ENCODE measurements around the gene B3GLCT. TPM values are rescaled to one million over a fixed set of nuclear protein-coding genes. Genes with fewer than 3 reads are reported as not detected.

Gene B3GLCT
- total and polyA plus RNA-seq, 2 of the 13 experiments (the other 11 are each of a cell fraction or from before 2014, with no cell fraction given) = 2.0 to 7.1 TPM

DNA sequence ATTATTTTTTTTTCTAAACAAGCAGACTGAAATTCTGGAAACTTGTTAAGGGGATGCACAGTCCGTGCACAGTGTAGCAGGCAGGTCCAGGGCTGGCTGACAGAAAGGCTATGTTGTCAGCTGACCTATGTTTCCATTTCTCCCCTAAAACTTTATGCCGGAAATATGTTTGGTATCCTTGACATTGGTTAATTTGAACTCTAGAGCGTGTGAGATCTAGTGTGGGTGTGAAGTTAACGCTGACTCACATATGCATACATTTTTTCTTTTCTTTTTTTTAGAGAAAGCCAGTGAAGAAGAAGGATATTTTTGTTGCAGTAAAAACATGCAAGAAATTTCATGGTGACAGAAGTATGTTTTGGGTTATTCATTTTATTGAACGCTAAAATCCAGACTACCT lies 76.6 kb downstream of the B3GLCT start:
- CTCF ChIA-PET (ENCODE audit: low intra/inter-chr PET ratio, low total read pairs) = no interaction called here
- Histone ChIP-seq H3K9me3 (ENCODE audit: low read length) (no peaks in the 10 kb centered on the region), H3K9ac (ENCODE audit: insufficient read depth, low read depth, low read length) (no peak overlapping the region), H3K4me3 (replicated peaks in 1 of 3; ENCODE audit: insufficient read depth in 1 of 3, low read depth in 2 of 3, low read length in 3 of 3) (no peak overlapping the region), H3K27me3 (ENCODE audit: control insufficient read depth in 1 of 2, insufficient read depth in 2 of 2, low read length in 2 of 2) (no peaks in the 10 kb centered on the region), H2AFZ (ENCODE audit: low read length) (no peak overlapping the region), H3K36me3 (replicated peaks in 1 of 2; ENCODE audit: control insufficient read depth in 1 of 2, insufficient read depth in 2 of 2, low read length in 2 of 2) (0 out of 5 replicates have a peak, but pooled peaks cover 0 to 4% of the 10 kb centered on the region in 2 experiments), H3K79me2 (ENCODE audit: insufficient read depth, low read length) (no peaks in the 10 kb centered on the region), H3K4me1 (ENCODE audit: insufficient read depth, low read length) (no peaks in the 10 kb centered on the region), H4K20me1 (ENCODE audit: insufficient read depth, low read length) (no peaks in the 10 kb centered on the region), H3K27ac (ENCODE audit: extremely low read length, insufficient read depth, low read length) (no peak overlapping the region), H3K4me2 (ENCODE audit: low read depth, low read length) (no peak overlapping the region)
- 96% methylated on average over 5 of the region's 5 CpGs for WGBS (ENCODE audit: low lambda C conversion rate)
- TF ChIP-seq ZNF33B (CRISPR knock-in tag; IDR thresholded peaks at IDR 0.05) (no peak), ZNF333 (CRISPR knock-in tag; IDR thresholded peaks at IDR 0.05; ENCODE audit: borderline replicate concordance) (no peak), EP300 (IDR thresholded peaks at IDR 0.05; ENCODE audit: low read depth in 2 of 2, low read length in 2 of 2) (no peak), EP300 (CRISPR knock-in tag; IDR thresholded peaks at IDR 0.05; ENCODE audit: borderline replicate concordance) (no peak), ZNF407 (CRISPR knock-in tag; IDR thresholded peaks at IDR 0.05; ENCODE audit: not compliant biosample characterization) (no peak), DNMT3B (CRISPR knock-in tag; conservative IDR thresholded peaks at IDR 0.05) (no peak), ZBTB34 (CRISPR knock-in tag; IDR thresholded peaks at IDR 0.05) (no peak), GATA4 (IDR thresholded peaks at IDR 0.05; ENCODE audit: borderline replicate concordance, low read depth) (no peak), FOXM1 (CRISPR knock-in tag; IDR thresholded peaks at IDR 0.05) (no peak), ZNF292 (CRISPR knock-in tag; IDR thresholded peaks at IDR 0.05; ENCODE audit: borderline replicate concordance, low read depth) (no peak), ZNF329 (CRISPR knock-in tag; IDR thresholded peaks at IDR 0.05; ENCODE audit: low read depth) (no peak)
- TF ChIP-seq, protein P1, sequence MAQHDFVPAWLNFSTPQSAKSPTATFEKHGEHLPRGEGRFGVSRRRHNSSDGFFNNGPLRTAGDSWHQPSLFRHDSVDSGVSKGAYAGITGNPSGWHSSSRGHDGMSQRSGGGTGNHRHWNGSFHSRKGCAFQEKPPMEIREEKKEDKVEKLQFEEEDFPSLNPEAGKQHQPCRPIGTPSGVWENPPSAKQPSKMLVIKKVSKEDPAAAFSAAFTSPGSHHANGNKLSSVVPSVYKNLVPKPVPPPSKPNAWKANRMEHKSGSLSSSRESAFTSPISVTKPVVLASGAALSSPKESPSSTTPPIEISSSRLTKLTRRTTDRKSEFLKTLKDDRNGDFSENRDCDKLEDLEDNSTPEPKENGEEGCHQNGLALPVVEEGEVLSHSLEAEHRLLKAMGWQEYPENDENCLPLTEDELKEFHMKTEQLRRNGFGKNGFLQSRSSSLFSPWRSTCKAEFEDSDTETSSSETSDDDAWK (CRISPR knock-in tag; IDR thresholded peaks at IDR 0.05) = no peak
- DNase-seq (ENCODE audit: low spot score) (no peak), ATAC-seq (no peak), FAIRE-seq (no peak)
- POLR2A ChIA-PET = no interaction called here
- in situ Hi-C loops (cut with HindIII; ENCODE audit: extremely low pct_ligation_motif_present, low pct_unique_long_range_greater_than_20kb) = no loop called here
- no TSS peak for BruUV-seq (replicated peaks)
- intact Hi-C loops (cut with micrococcal nuclease; ENCODE audit: unreplicated experiment) = no loop called here
